ENCODE results near the gene YIPF4.
"Not testable (repeated sequence)": the region's sequence is repeated elsewhere in the genome, so short reads cannot be mapped to it uniquely, and the experiment has no call there.

YIPF4 gene

GRCh38 chr2:32365679-32366078 is 88.0 kb downstream of the YIPF4 start:
- DNase-seq (ENCODE audit: low read depth in 3 of 3, low spot score in 1 of 3), result not testable (repeated sequence)

Data from stimulated activated CD4-positive, alpha-beta T cell treated with anti-CD3 and anti-CD28 coated beads, TNF-alpha, amount 100 ng/mL, for 1 hour (primary cell).